ENCODE measurements around the gene SMAD3. TPM values are rescaled to one million over a fixed set of nuclear protein-coding genes. Genes with fewer than 3 reads are reported as not detected.

SMAD3 gene
- total and polyA plus RNA-seq, 4 donors = 10.9 to 41.6 (median 23.4) TPM

GRCh38 chr15:67227431-67227830 is 162.0 kb downstream of the SMAD3 start:
- ATAC-seq (ENCODE audit: insufficient read depth, low FRiP score) = no peak

DNA sequence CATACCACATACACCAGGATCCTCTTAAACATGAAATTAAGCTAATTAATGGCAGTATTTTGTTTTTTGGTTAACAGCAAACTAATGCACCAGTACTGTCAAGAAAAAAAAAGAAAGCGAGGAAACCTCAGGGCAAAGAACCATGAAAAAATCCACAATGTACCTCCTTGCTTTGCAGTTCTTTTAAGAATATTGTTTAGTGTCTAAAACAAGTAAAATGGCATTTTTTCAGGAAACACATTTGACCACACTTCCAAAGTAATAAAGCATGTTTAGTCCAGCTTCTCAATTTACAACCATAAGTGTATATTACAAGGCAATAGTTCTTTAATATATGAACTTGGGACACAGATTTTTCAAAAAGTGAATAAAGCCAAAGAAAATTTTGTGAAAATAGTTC is 162.4 kb downstream of the SMAD3 start:
- Histone ChIP-seq H3K9me3 (ENCODE audit: control insufficient read depth in 4 of 4, insufficient read depth in 3 of 4, low read length in 3 of 4) (no peaks in the 10 kb centered on the region), H3K4me3 (no peak overlapping the region), H3K27me3 (ENCODE audit: control insufficient read depth in 3 of 3, insufficient read depth in 3 of 3, low read length in 2 of 3) (no peaks in the 10 kb centered on the region), H3K9ac (ENCODE audit: insufficient read depth in 1 of 2, low read length in 2 of 2) (no peak overlapping the region), H3K27ac (ENCODE audit: low read depth in 1 of 2, low read length in 1 of 2) (no peak overlapping the region), H3K4me1 (ENCODE audit: control insufficient read depth in 5 of 5, insufficient read depth in 5 of 5, low read length in 5 of 5) (no peaks in the 10 kb centered on the region), H3K36me3 (ENCODE audit: control insufficient read depth in 4 of 4, insufficient read depth in 4 of 4, low read length in 4 of 4) (peaks cover 3 to 19% (median 11%) of the 10 kb centered on the region in 4 donors)
- 81 to 95% methylated on average over 1 of the region's 1 CpG for WGBS, 2 donors
- DNase-seq (no peak), ATAC-seq (ENCODE audit: insufficient read depth, low FRiP score) (no peak)
- TF ChIP-seq, protein P1, sequence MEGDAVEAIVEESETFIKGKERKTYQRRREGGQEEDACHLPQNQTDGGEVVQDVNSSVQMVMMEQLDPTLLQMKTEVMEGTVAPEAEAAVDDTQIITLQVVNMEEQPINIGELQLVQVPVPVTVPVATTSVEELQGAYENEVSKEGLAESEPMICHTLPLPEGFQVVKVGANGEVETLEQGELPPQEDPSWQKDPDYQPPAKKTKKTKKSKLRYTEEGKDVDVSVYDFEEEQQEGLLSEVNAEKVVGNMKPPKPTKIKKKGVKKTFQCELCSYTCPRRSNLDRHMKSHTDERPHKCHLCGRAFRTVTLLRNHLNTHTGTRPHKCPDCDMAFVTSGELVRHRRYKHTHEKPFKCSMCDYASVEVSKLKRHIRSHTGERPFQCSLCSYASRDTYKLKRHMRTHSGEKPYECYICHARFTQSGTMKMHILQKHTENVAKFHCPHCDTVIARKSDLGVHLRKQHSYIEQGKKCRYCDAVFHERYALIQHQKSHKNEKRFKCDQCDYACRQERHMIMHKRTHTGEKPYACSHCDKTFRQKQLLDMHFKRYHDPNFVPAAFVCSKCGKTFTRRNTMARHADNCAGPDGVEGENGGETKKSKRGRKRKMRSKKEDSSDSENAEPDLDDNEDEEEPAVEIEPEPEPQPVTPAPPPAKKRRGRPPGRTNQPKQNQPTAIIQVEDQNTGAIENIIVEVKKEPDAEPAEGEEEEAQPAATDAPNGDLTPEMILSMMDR (IDR thresholded peaks at IDR 0.05; ENCODE audit: control extremely low read depth, extremely low read depth) = no peak

More at GRCh38 chr15:67227431-67227830, 162.0 kb downstream of the SMAD3 start:
- Histone ChIP-seq H3K27ac (ENCODE audit: low read depth in 1 of 2, low read length in 1 of 2) (no peak overlapping the region), H3K4me3 (no peak overlapping the region), H3K36me3 (ENCODE audit: control insufficient read depth in 4 of 4, insufficient read depth in 4 of 4, low read length in 4 of 4) (peaks cover 3 to 17% (median 10%) of the 10 kb centered on the region in 4 donors), H3K27me3 (ENCODE audit: control insufficient read depth in 3 of 3, insufficient read depth in 3 of 3, low read length in 2 of 3) (no peaks in the 10 kb centered on the region), H3K4me1 (ENCODE audit: control insufficient read depth in 5 of 5, insufficient read depth in 5 of 5, low read length in 5 of 5) (no peaks in the 10 kb centered on the region), H3K9ac (ENCODE audit: insufficient read depth in 1 of 2, low read length in 2 of 2) (no peak overlapping the region), H3K9me3 (ENCODE audit: control insufficient read depth in 4 of 4, insufficient read depth in 3 of 4, low read length in 3 of 4) (no peaks in the 10 kb centered on the region)
- no peak for DNase-seq
- WGBS, 2 donors = 96 to 100% methylated on average over 1 of the region's 1 CpG
- TF ChIP-seq, protein P1 (IDR thresholded peaks at IDR 0.05; ENCODE audit: control extremely low read depth, extremely low read depth) = no peak

DNA sequence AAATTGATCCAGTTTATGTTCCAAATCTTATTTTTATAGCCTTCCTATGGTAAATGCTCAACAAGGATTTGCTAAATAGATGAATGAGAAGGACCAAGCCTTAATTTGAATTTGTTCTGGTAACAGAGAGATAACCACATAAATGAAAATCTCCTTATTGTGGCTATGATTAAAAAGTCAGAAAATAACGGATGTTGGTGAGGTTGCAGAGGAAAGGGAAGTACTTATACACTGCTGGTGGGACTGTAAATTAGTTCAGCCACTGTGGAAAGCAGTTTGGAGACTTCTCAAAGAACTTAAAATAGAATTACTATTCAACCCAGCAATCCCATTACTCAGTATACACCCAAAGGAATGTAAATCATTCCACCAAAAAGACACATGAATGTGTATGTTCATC is 162.9 kb downstream of the SMAD3 start:
- Histone ChIP-seq H3K9me3 (ENCODE audit: control insufficient read depth in 4 of 4, insufficient read depth in 3 of 4, low read length in 3 of 4) (no peaks in the 10 kb centered on the region), H3K4me3 (no peak overlapping the region), H3K4me1 (ENCODE audit: control insufficient read depth in 5 of 5, insufficient read depth in 5 of 5, low read length in 5 of 5) (no peaks in the 10 kb centered on the region), H3K27ac (ENCODE audit: low read depth in 1 of 2, low read length in 1 of 2) (no peak overlapping the region), H3K36me3 (ENCODE audit: control insufficient read depth in 4 of 4, insufficient read depth in 4 of 4, low read length in 4 of 4) (peaks cover 3 to 22% (median 11%) of the 10 kb centered on the region in 4 donors), H3K27me3 (ENCODE audit: control insufficient read depth in 3 of 3, insufficient read depth in 3 of 3, low read length in 2 of 3) (no peaks in the 10 kb centered on the region), H3K9ac (ENCODE audit: insufficient read depth in 1 of 2, low read length in 2 of 2) (no peak overlapping the region)
- ATAC-seq (ENCODE audit: insufficient read depth, low FRiP score) (no peak), DNase-seq (no peak)
- 41 to 61% methylated on average over 1 of the region's 1 CpG for WGBS, 2 donors
- TF ChIP-seq, protein P1 (IDR thresholded peaks at IDR 0.05; ENCODE audit: control extremely low read depth, extremely low read depth) = no peak

DNA sequence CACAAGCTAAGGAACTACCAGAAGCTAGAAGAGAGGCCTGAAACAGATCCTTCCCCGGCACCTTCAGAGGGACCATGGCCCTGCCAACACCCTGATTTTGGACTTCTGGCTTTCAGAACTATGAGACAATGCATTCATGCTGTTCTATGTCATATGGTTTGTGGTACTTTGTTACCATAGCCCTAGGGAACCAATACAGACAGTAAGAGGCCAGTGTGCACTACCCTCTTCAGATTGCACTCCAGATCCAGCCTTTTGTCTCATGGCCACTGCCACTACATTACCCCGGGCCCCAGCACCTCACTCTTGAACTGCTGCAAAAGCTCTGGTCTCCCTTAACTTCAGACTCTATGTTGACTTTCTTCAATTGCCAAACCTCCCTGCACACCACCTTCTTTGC is 165.1 kb downstream of the SMAD3 start:
- TF ChIP-seq, protein P1 (IDR thresholded peaks at IDR 0.05; ENCODE audit: control extremely low read depth, extremely low read depth) = no peak
- Histone ChIP-seq H3K27me3 (ENCODE audit: control insufficient read depth in 3 of 3, insufficient read depth in 3 of 3, low read length in 2 of 3) (no peaks in the 10 kb centered on the region), H3K4me3 (no peak overlapping the region), H3K9ac (ENCODE audit: insufficient read depth in 1 of 2, low read length in 2 of 2) (no peak overlapping the region), H3K9me3 (ENCODE audit: control insufficient read depth in 4 of 4, insufficient read depth in 3 of 4, low read length in 3 of 4) (no peaks in the 10 kb centered on the region), H3K27ac (ENCODE audit: low read depth in 1 of 2, low read length in 1 of 2) (no peak overlapping the region), H3K4me1 (ENCODE audit: control insufficient read depth in 5 of 5, insufficient read depth in 5 of 5, low read length in 5 of 5) (no peaks in the 10 kb centered on the region), H3K36me3 (ENCODE audit: control insufficient read depth in 4 of 4, insufficient read depth in 4 of 4, low read length in 4 of 4) (peaks cover 3 to 30% (median 14%) of the 10 kb centered on the region in 4 donors)
- no peak for ATAC-seq (ENCODE audit: insufficient read depth, low FRiP score)
- WGBS, 2 donors = 96 to 98% methylated on average over 2 of the region's 2 CpGs
- no peak for DNase-seq
